ENCODE data around the gene SGSM2. TPM values are rescaled to one million over a fixed set of nuclear protein-coding genes. Genes with fewer than 3 reads are reported as not detected.

SGSM2 gene
- total RNA-seq, 2 donors from 2014 or later: 20.9 to 31.4 TPM

DNA sequence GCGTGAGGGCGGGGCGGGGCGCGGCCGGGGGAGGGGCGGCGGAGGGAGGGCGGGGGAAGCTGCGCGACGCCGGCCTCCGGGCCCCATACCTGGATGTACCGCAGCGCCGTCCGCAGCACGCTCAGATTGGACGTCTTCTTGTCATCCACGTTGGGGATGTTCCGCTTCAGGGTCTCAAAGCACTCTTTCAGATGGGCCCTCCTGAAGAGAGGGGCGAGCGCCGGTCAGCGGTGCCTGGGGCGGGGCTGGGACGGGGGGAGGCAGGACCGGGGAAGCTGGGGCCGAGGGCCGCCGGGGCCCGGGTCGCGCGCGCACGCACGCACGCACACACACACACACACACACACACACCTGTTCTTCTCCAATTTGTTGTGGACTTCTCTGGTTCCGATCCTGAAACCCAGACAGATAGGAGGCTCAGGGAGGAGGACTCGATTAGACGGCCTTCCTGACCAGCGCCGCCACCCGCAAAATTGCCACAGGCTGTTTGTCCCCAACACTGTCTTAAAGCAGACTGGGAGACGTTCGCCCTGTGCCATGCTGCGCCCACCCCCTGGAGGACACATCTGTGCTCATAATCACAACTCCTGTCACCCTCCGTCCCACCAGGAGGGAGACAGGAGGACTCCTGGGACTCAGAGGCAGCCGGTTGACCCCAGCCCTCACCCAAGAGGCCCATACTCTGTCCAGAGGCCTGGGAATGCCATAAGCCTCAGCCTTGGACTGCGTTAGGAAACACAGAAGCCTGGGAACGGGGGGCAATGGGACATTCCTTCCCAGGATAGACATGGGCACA lies 56.9 kb downstream of the SGSM2 start:
- H3K27me3 ChIP-seq: no peaks in the 10 kb centered on the region
- DNase-seq (ENCODE audit: low spot score): no peak
- TF ChIP-seq, protein P1, sequence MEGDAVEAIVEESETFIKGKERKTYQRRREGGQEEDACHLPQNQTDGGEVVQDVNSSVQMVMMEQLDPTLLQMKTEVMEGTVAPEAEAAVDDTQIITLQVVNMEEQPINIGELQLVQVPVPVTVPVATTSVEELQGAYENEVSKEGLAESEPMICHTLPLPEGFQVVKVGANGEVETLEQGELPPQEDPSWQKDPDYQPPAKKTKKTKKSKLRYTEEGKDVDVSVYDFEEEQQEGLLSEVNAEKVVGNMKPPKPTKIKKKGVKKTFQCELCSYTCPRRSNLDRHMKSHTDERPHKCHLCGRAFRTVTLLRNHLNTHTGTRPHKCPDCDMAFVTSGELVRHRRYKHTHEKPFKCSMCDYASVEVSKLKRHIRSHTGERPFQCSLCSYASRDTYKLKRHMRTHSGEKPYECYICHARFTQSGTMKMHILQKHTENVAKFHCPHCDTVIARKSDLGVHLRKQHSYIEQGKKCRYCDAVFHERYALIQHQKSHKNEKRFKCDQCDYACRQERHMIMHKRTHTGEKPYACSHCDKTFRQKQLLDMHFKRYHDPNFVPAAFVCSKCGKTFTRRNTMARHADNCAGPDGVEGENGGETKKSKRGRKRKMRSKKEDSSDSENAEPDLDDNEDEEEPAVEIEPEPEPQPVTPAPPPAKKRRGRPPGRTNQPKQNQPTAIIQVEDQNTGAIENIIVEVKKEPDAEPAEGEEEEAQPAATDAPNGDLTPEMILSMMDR (IDR thresholded peaks at IDR 0.05): no peak
- peak overlapping the region; percentile 99 to 100 for H3K27ac ChIP-seq
- H3K4me1 ChIP-seq: peaks cover 0 to 79% of the 10 kb centered on the region in 2 donors
- peak overlapping the region; percentile 64 to 84 for H3K4me3 ChIP-seq
- H3K36me3 ChIP-seq: no peaks in the 10 kb centered on the region
- no peaks in the 10 kb centered on the region for H3K9me3 ChIP-seq

DNA sequence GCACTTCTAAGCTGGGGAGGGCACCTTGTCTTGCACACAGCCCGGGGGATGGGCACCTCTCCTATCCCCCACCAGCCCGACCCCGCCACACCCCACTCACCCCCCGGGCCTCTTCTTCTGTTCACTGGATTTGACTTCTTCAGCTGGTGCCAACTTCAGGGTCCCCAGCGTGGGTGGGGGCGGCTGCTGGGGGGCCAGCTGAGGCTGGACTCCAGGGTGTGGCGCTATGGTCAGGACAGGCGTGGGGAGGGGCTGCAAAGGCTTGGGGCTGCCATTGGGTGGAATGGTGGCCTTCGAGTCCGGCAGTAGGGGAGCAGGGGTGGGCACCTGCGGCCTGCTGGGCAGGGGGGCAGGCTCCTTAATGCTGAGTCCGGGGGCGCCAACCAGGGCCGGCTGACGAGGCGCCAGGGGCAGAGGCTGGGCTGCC lies 57.5 kb downstream of the SGSM2 start:
- Histone ChIP-seq H3K4me1 (peaks cover 0 to 81% of the 10 kb centered on the region in 2 donors), H3K36me3 (no peaks in the 10 kb centered on the region), H3K27me3 (no peaks in the 10 kb centered on the region), H3K4me3 (no peak overlapping the region), H3K27ac (peak overlapping the region; percentile 99 to 100), H3K9me3 (no peaks in the 10 kb centered on the region)
- no peak for DNase-seq (ENCODE audit: low spot score)
- TF ChIP-seq, protein P1 (IDR thresholded peaks at IDR 0.05): no peak

DNA sequence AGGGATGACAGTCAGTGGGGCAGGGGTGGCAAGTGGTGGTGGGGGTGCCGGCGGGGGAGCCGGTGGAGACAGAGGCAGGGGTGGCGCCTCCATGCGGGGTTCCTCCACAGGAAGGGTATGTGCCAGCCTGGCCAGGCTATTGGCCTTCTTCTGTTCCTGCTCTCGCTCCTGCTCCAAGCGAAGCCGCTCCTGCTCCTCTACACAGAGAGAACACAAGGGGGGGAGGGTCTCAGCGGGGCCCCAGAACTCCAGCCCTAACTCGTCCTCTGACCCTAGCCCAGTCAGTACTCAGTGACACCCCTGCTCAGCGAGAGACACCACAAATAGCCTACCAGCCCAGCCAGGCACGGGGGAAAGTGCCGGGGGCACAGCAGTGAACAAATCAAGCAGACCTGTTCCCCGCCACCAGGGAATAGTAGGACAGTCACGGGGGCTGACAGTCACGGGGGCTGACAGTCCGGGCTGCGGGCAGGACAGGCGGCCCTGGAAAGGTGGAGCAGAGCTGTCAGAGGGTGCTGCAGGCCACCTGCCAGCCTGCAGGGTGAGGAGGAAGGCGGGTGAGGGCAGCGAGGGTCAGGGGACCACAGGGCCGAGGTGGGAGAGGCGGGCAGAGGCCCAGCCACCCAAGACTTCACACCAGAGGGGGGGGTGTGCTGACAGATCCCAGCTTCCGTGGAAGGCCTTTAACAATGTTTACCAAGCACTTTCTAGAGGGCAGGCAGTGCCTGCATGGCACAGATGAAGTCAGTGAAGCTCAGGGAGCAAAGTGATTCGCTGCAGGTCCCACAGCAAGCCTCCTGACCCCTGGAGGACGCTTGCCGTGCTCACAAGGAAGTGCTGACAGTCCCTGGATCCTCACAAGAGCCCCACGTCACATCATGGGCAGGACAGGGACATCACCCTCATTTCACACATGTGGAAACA lies 58.2 kb downstream of the SGSM2 start:
- Histone ChIP-seq H3K9me3 (no peaks in the 10 kb centered on the region), H3K4me3 (peak overlapping the region in 1 of 2 donors; percentile 47), H3K36me3 (no peaks in the 10 kb centered on the region), H3K4me1 (peaks cover 0 to 74% of the 10 kb centered on the region in 2 donors), H3K27me3 (no peaks in the 10 kb centered on the region), H3K27ac (peak overlapping the region; percentile 99 to 100)
- TF ChIP-seq, protein P1 (IDR thresholded peaks at IDR 0.05): no peak
- DNase-seq (ENCODE audit: low spot score): no peak

DNA sequence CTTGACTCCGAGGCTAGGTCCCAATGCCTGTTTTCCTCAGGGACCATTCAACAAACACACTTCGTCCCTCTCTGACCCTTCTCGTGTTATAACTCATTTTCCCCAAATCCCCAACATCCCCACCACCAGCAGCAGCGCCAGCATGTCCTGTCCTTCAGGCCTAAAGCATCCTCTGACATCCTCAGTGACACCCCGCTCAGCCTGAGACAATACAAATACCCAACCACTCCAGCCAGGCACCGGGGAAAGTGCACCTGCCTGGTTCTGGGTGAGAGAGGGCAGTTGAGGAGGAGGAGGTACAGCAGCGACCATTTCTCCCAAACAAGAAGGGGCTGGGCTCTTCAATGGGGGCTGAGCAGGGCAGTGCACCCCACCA lies 58.9 kb downstream of the SGSM2 start:
- Histone ChIP-seq H3K27ac (peak overlapping the region; percentile 99 to 100), H3K9me3 (no peaks in the 10 kb centered on the region), H3K27me3 (no peaks in the 10 kb centered on the region), H3K4me1 (peaks cover 0 to 67% of the 10 kb centered on the region in 2 donors), H3K4me3 (peak overlapping the region; percentile 19 to 47), H3K36me3 (no peaks in the 10 kb centered on the region)
- DNase-seq (ENCODE audit: low spot score): no peak
- TF ChIP-seq, protein P1 (IDR thresholded peaks at IDR 0.05): no peak

DNA sequence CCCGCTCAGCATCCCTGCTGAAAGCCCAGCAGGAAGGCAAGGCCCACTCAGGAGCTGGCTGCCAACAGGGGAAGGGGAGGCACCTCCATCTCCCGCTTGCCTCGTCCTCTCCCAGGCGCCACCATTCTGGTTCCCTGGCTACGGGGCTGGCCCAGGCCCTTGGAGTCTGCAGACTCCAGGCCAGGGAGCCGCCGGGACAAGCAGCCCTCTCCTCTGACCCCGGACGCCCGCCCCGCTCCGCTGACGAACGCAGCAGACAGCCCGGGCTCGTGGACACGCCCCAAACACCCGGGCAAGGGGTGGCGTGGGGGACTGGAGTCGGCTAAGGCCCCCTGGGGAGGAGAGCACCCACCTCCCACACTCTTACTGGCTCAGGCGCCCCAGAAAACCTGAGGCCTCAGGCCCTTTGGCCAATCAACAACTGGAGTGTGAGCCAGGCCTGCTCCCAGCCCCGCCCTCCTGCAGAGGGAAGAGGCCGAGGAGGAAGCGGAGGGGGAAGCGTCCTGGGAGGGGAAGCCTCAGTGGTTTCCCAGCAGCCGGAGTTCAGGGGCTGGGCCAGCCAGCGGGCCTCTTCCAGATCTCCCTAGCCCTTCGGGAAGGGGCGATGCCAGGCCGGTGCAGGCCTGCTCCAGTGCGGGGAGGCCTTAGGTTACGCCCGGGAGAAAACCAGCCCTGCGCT lies 59.4 kb downstream of the SGSM2 start:
- Histone ChIP-seq H3K27ac (peak overlapping the region; percentile 99 to 100), H3K9me3 (no peaks in the 10 kb centered on the region), H3K36me3 (no peaks in the 10 kb centered on the region), H3K4me1 (peaks cover 0 to 62% of the 10 kb centered on the region in 2 donors), H3K27me3 (no peaks in the 10 kb centered on the region), H3K4me3 (peak overlapping the region; percentile 19 to 47)
- peak; percentile 97 for DNase-seq (ENCODE audit: low spot score)
- TF ChIP-seq, protein P1 (IDR thresholded peaks at IDR 0.05): no peak

All from right atrium auricular region (tissue), 2 donors.